Hepatocyte (in vitro differentiated cells): ENCODE results near the gene ZNRF3. TPM values are rescaled to one million over a fixed set of nuclear protein-coding genes. Genes with fewer than 3 reads are reported as not detected.
A peak's percentile ranks its signal among the peaks of the same experiment; 100 is the strongest.
"Not testable (repeated sequence)": the region's sequence is repeated elsewhere in the genome, so short reads cannot be mapped to it uniquely, and the experiment has no call there.

ENCODE experiments used
- DNase-seq: peaks from one replicate; pipeline ENCODE4 v3.0.0-alpha.2; 2016; ENCODE audit warnings: low spot score
- H2AFZ ChIP-seq: fragments of 200-600 bp; sonication (generic); 2 replicates; pipeline ENCODE4 v1.6.0; 2016; ENCODE audit warnings: antibody characterized with exemption, mild to moderate bottlenecking
- H3K27ac ChIP-seq: fragments of 200-600 bp; sonication (generic); 2 replicates; pipeline ENCODE4 v1.5.1; 2016; ENCODE audit warnings: mild to moderate bottlenecking
- H3K27me3 ChIP-seq: fragments of 200-600 bp; sonication (generic); 2 replicates; pipeline ENCODE4 v1.6.1; 2016
- H3K36me3 ChIP-seq: fragments of 200-600 bp; sonication (generic); replicated peaks from 2 replicates; pipeline ENCODE4 v1.5.1; 2016; ENCODE audit warnings: low read depth; ENCODE audit not compliant: insufficient read depth
- H3K4me1 ChIP-seq: fragments of 200-600 bp; sonication (generic); 2 replicates; pipeline ENCODE4 v1.5.1; 2016; ENCODE audit warnings: mild to moderate bottlenecking, moderate library complexity; ENCODE audit not compliant: insufficient read depth
- H3K4me2 ChIP-seq: fragments of 200-600 bp; sonication (generic); 2 replicates; pipeline ENCODE4 v1.6.0; 2016
- H3K4me3 ChIP-seq: fragments of 200-600 bp; sonication (generic); 2 replicates; pipeline ENCODE4 v1.5.1; 2016; ENCODE audit warnings: mild to moderate bottlenecking
- H3K79me2 ChIP-seq: fragments of 200-600 bp; sonication (generic); 2 replicates; pipeline ENCODE4 v1.6.0; 2017; ENCODE audit warnings: mild to moderate bottlenecking
- H3K9me2 ChIP-seq: fragments of 200-600 bp; sonication (generic); replicated peaks from 2 replicates; pipeline ENCODE4 v1.6.0; 2017; ENCODE audit warnings: mild to moderate bottlenecking; ENCODE audit not compliant: insufficient read depth
- H3K9me3 ChIP-seq: fragments of 200-600 bp; sonication (generic); 2 replicates; pipeline ENCODE4 v1.5.1; 2016; ENCODE audit warnings: low read depth, mild to moderate bottlenecking
- H4K20me1 ChIP-seq: fragments of 200-600 bp; sonication (generic); 2 replicates; pipeline ENCODE4 v1.6.0; 2016; ENCODE audit warnings: mild to moderate bottlenecking; ENCODE audit not compliant: insufficient read depth, poor library complexity, severe bottlenecking
- EZH2 ChIP-seq: fragments of 200-600 bp; sonication (generic); IDR thresholded peaks from 2 replicates; pipeline ENCODE4 v1.6.1; 2016; ENCODE audit warnings: antibody characterized with exemption, mild to moderate bottlenecking, borderline replicate concordance
- EZH2phosphoT487 ChIP-seq: fragments of 200-600 bp; sonication (generic); IDR thresholded peaks from one replicate; pipeline ENCODE4 v1.6.1; 2018; ENCODE audit warnings: antibody characterized with exemption, mild to moderate bottlenecking, low read depth, moderate library complexity; ENCODE audit not compliant: unreplicated experiment, severe bottlenecking
- WGBS: methylation state at CpG from one replicate; pipeline ENCODE4 v1.1.6; 2016; ENCODE audit warnings: low lambda C conversion rate; ENCODE audit errors: missing lambda C conversion rate; 5-methylcytosine and 5-hydroxymethylcytosine counted together
- polyA plus RNA-seq: library from polyadenylated mRNA; unstranded; fragments of >200 nt; fragmentation: Nextera tagmentation; extraction: Ambion mirVana; gene quantifications from 2 replicates; pipeline ENCODE4 v1.2.1, GENCODE V29; 2016
- total RNA-seq: library from RNA; depleted of rRNA; stranded (reverse); fragments of >200 nt; gene quantifications from 2 replicates; pipeline ENCODE4 v1.2.3, GENCODE V29; 2014
- TF ChIP-seq, protein P1 (sequence below): fragments of 200-600 bp; sonication (generic); IDR thresholded peaks from 2 replicates; pipeline ENCODE4 v1.5.1; 2016; ENCODE audit warnings: antibody characterized with exemption, mild to moderate bottlenecking; ENCODE audit not compliant: poor library complexity

Gene ZNRF3
- total and polyA plus RNA-seq, 2 experiments from 2014 or later: 8.9 to 14.7 TPM

- H3K9me2 ChIP-seq: no peaks in the 10 kb centered on the region
- H3K27ac ChIP-seq: peak overlapping the region; percentile 91
- peaks cover 49% of the 10 kb centered on the region for H3K79me2 ChIP-seq
- H3K4me2 ChIP-seq: peak overlapping the region; percentile 85
- H3K4me1 ChIP-seq: peaks cover 33% of the 10 kb centered on the region
- H4K20me1 ChIP-seq: no peaks in the 10 kb centered on the region
- H3K9me3 ChIP-seq: no peaks in the 10 kb centered on the region
- no peak overlapping the region for H3K4me3 ChIP-seq
- DNase-seq: no peak
- H3K36me3 ChIP-seq: no peaks in the 10 kb centered on the region
- no peaks in the 10 kb centered on the region for H3K27me3 ChIP-seq
- H2AFZ ChIP-seq: no peak overlapping the region
- no peak for TF ChIP-seq EZH2phosphoT487
- no peak for TF ChIP-seq EZH2
- TF ChIP-seq, protein P1, sequence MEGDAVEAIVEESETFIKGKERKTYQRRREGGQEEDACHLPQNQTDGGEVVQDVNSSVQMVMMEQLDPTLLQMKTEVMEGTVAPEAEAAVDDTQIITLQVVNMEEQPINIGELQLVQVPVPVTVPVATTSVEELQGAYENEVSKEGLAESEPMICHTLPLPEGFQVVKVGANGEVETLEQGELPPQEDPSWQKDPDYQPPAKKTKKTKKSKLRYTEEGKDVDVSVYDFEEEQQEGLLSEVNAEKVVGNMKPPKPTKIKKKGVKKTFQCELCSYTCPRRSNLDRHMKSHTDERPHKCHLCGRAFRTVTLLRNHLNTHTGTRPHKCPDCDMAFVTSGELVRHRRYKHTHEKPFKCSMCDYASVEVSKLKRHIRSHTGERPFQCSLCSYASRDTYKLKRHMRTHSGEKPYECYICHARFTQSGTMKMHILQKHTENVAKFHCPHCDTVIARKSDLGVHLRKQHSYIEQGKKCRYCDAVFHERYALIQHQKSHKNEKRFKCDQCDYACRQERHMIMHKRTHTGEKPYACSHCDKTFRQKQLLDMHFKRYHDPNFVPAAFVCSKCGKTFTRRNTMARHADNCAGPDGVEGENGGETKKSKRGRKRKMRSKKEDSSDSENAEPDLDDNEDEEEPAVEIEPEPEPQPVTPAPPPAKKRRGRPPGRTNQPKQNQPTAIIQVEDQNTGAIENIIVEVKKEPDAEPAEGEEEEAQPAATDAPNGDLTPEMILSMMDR: no peak
- 65% methylated on average over 2 of the region's 2 CpGs for WGBS
These were observed 149.2 kb downstream of the ZNRF3 start for GRCh38 chr22:29032584-29032983.

DNA sequence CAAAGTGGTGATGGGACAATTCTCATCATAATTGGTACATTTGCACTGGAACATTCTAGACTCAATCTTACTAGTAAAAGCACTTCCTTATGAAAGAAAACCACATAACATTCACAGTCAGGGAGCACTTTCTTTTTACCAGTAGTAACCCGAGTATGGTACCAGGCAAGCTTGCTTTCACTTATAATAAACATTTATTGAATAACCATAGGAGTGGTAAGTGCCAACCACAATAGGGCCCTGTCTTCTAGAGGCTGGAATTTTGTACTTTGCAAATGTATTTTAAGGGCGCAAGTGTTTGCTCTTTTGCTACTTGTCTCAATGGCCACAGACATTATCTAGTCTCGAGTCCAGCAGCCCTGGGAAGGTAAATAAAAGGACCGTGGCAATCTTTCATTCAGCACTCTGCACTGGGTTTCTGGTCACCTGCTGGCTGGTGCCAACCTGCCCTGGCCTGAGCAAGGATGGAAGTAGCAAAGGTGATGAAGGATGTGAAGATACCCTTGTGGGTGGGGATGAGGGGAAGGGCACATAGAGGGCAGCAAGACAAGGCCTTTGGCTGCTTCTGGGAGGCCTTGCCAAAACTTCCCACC lies 154.1 kb downstream of the ZNRF3 start:
- TF ChIP-seq, protein P1: no peak
- no peak for TF ChIP-seq EZH2
- TF ChIP-seq EZH2phosphoT487: no peak
- H3K79me2 ChIP-seq: peaks cover 48% of the 10 kb centered on the region
- 66% methylated on average over 4 of the region's 4 CpGs for WGBS

GRCh38 chr22:29039148-29039547 lies 155.8 kb downstream of the ZNRF3 start:
- Histone ChIP-seq H3K27ac (no peak overlapping the region), H3K4me2 (no peak overlapping the region), H3K79me2 (peaks cover 32% of the 10 kb centered on the region), H4K20me1 (no peaks in the 10 kb centered on the region), H3K4me1 (no peaks in the 10 kb centered on the region), H3K9me3 (no peaks in the 10 kb centered on the region), H3K36me3 (no peaks in the 10 kb centered on the region), H3K4me3 (no peak overlapping the region), H3K27me3 (no peaks in the 10 kb centered on the region), H2AFZ (no peak overlapping the region), H3K9me2 (no peaks in the 10 kb centered on the region)
- TF ChIP-seq EZH2phosphoT487: no peak
- TF ChIP-seq EZH2: no peak
- TF ChIP-seq, protein P1: no peak
- 69% methylated on average over 9 of the region's 9 CpGs for WGBS
- no peak for DNase-seq

More for the DNA sequence above, 154.1 kb downstream of the ZNRF3 start:
- Histone ChIP-seq H3K4me2 (no peak overlapping the region), H4K20me1 (no peaks in the 10 kb centered on the region), H3K4me3 (no peak overlapping the region), H3K27ac (no peak overlapping the region), H3K36me3 (no peaks in the 10 kb centered on the region), H3K9me3 (no peaks in the 10 kb centered on the region), H3K27me3 (no peaks in the 10 kb centered on the region), H3K9me2 (no peaks in the 10 kb centered on the region), H2AFZ (no peak overlapping the region), H3K4me1 (peaks cover under 1% of the 10 kb centered on the region)
- no peak for DNase-seq

DNA sequence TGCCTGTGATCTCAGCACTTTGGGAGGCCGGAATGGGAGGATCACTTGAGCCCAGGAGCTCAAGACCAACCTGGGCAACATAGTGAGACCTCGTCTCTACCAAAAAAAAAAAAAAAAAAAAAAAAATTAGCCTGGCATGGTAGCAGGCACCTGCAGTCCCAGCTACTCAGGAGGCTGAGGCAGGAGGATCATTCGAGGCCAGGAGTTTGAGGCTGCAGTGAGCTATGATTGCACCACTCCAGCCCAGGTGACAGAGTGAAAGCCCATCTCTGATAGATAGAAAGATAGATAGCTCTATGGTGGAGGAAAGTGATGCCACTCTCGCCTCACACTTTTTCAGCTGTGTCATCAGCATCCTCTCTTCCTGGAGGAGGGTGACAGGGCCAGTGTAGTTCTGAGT lies 156.3 kb downstream of the ZNRF3 start:
- not testable (repeated sequence) for H3K4me3 ChIP-seq, H3K27me3 ChIP-seq, H3K9me3 ChIP-seq, H3K4me2 ChIP-seq, H3K36me3 ChIP-seq, H3K9me2 ChIP-seq, H3K4me1 ChIP-seq, DNase-seq, H3K27ac ChIP-seq, H2AFZ ChIP-seq, H4K20me1 ChIP-seq
- WGBS: 97% methylated on average over 4 of the region's 4 CpGs
- H3K79me2 ChIP-seq: peaks cover 28% of the 10 kb centered on the region
